ENCODE results near the gene ESPL1. TPM values are rescaled to one million over a fixed set of nuclear protein-coding genes. Genes with fewer than 3 reads are reported as not detected.

Gene ESPL1
- total RNA-seq, 1 experiment from 2014 or later, result 20.0 TPM

DNA sequence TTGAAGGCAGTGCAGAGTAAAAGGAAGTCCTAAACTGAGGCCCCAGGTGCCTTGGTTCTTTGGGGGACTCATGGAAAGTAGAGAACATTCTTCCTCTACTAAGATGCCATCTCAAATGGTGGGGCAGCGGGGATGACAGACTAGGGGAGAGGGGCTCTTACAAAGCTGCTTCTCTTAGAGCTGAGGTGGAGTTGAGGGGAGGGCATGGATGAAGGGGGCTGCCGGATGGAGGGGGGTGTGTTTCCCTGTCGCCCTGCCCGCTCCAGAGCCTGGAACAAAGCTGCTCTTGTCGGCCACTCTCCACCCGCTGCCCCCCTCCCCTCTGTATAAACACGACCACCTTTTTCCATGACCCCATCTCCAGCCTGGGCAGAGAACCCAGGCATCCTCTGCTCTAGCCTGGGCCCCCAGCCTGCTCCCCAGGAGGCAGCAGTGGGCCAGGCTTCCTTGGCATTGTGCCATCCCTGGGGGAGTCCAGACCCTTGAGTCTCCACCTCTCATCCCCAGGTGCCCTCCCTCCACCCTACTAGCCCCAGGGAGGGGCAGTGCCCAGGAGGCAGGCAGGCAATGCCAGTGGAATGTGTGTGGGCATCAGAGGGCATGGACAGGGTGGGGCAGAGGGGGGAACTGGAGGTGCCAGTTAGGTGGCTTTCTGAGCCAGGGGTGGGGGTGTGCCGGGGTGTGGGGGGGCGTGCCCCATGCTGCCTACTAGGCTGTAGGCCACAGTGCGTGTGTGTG is 37.8 kb upstream of the ESPL1 start:
- DNase-seq (ENCODE audit: low read depth), result no peak

DNA sequence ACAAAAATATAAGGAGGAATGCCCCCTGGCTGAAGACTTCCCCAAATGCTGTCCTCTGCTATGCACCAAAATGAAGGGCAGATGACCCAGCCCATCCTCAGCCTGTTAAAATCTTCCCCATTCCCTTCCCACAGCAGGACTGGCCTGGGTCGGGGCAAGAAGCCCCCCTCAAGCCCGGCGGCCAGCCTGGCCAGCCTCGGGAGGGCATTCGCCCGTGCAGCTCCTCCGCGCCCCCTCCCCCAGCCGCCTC is 36.5 kb upstream of the ESPL1 start:
- no peak for DNase-seq (ENCODE audit: low read depth)

DNA sequence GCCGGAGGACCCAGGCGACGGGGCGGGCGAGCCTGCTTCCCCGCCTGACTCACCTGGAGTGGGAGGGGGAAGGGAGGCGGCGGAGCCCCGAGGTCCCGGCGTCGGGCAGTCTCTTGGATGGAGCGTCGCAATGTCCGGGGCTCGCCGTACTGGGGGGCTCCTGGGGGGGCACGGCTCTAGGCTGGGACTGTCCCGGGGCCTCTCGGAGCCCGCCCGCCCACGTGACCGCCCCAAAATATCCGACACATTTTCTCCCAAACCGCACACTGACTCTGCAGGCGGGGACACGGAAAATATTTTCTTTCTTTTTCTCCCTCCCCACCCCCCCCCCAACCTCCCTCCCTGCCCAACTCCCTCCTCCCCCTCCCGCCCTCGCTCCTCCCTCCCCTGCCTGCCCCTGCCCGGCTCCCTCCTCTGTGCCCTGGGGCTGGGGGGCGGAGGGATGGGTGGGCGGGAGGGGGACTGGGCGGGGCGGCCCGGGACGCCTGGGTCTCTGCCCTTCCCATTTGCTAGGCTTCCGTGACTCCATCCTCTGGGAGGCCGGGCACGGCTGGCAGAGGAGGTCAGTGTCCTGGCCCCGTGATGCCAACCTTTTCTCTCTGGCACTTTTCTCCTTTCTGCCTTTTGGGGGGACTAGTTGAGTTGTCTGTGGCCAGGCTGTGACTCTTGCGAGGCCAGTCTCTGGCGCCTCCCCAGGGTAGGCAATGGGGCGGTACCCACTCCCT is 36.0 kb upstream of the ESPL1 start, which contains the start of gene RARG:
Gene RARG, minus strand, starts transcription at position 289 of the 725 bp plus-strand sequence. CDS start 4,664 bp downstream, outside the sequence.
- peak; percentile 61 for DNase-seq (ENCODE audit: low read depth)

DNA sequence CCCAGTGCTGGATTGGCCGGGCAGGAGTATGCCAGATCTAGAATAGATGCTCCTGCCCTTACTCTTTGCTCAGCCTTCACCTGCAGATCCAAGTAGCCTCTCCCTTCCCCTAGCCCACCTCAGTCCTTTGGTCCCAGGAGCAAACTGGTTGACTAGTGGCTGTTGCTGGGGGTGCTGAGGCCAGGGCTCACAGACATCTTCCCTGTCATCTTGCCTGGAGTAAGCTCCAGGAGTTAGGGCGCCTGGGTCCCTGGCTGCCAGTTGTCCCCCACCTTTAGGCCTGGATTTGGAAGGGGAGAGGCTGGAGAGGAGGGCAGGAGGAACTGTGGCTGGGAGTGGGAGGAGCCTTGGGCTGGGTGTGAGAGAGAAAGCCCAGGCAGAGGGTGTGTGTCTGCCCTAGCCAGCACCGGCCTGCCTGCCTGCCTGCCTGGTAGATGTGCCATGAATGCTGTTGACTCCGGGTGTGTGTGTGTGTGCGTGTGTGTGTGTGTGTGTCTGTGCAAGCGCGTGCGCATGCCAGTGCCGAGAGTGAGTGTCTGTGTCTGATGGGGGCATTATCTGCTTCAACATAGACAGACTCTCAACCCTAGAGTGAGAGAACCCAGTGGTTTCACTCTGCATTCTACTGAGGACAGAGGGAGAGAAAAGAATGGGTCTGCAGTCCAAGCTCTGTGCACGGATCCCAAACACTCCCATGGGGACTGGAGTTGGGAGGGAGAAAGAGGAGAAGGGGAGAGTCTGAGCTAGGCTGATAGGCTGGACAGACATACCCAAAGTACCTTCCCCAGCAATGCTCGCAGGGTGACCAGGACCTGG is 35.2 kb upstream of the ESPL1 start:
- DNase-seq (ENCODE audit: low read depth), result peak; percentile 37

DNA sequence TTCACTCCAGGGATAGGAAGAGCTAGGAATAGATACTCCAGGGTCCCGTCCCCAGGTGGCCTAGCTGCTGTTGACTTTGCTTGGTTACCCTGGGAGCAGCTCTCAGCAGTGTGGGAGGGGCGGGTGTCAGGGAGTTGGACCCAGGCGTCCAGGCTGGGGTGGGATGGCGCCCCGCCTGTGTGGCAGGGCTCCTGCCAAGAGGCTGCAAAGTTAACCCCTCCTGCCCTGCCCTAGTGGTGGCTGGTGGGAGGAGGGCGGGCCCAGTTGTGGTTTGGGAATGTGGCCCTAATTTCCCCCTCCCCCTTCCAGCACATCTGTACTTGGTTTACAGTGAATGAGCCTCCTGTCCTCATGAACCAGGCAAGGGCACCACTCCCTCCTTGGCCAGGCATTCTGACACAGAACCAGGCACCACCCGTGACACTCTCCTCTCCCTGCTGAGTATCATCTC is 34.4 kb upstream of the ESPL1 start:
- no peak for DNase-seq (ENCODE audit: low read depth)

DNA sequence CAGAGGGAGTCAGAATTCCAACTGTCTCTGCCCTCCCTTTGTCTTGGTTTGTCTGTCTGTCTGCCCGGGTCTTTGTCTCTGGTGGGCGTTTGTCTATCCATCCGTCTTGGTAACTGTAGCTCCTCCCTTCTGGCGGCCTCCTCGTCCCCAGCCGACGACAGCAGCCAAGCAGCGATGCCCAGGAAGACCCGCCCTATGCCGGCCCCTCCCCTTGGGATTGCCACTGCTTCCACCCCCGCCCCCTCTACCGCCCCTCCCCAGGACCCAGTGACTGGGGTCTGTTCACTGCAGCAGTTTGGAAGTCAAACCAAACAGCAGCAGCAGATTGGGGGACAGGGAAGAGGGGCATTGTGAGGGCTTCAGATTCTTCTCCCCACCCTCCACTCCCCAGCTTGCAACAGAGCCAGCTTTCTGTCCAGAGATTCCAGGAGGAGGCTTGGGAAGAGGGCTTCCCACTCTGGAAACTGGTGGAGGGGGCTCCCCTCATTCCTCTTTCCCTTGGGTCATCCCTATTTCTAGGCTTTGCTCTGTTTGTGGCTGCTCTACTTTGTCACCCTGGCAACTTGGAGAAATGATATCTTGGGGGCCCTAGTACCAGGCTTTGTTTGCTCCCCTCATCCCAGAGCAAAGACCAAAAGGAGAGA is 33.7 kb upstream of the ESPL1 start:
- DNase-seq (ENCODE audit: low read depth), result no peak

DNA sequence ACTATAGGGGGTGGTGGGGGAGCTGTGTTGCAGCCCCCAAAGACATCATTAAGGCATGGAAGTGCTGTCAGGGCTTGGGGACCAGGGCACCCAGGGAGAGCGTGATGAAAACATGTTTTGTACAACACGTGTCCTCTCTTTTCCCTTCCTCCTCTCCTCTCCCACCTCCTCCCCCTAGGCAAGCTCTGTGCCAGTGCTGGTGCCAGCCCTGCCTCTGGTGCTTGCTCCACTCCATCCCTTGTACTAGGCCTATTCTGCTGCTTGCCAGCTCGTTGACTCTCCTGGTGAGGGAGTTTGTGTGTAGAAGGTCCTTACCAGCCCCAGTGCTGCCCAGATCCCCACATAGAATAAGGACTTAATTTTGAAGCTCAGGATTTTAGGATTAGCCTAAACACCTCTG is 32.9 kb upstream of the ESPL1 start:
- no peak for DNase-seq (ENCODE audit: low read depth)

DNA sequence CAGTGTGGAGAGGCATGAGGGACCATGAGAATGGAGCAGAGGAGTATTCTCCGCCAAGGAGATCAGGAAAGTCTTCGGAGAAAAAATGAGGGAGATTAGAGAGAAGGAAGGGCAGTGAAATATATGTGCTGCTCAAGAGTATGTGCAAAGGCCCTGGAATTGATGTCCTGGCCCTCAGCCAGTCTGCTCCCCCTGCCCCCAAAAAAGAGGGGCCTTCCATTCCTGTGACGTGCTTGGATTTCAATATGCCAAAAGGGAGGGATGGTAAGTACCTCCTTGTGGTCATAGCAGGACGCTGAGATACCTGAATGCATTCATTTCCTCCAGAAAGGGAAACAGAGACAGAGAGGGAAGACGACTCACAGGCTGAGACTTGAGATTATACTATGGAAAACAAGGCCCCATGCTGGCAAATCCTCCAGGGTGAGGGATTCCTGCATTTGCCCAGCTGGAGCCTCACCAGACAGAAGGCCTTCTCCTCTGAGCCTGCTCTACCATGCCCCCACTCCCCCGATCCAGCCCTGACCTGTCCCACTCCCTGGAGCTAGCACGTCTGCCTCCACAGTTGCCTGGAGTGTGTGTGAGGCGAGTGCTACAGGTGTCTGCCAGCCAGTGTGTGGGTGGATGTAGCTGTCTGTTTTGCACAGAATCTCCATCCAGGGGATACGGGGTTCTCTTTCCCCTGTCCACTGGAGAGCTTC is 32.2 kb upstream of the ESPL1 start:
- DNase-seq (ENCODE audit: low read depth), result no peak

DNA sequence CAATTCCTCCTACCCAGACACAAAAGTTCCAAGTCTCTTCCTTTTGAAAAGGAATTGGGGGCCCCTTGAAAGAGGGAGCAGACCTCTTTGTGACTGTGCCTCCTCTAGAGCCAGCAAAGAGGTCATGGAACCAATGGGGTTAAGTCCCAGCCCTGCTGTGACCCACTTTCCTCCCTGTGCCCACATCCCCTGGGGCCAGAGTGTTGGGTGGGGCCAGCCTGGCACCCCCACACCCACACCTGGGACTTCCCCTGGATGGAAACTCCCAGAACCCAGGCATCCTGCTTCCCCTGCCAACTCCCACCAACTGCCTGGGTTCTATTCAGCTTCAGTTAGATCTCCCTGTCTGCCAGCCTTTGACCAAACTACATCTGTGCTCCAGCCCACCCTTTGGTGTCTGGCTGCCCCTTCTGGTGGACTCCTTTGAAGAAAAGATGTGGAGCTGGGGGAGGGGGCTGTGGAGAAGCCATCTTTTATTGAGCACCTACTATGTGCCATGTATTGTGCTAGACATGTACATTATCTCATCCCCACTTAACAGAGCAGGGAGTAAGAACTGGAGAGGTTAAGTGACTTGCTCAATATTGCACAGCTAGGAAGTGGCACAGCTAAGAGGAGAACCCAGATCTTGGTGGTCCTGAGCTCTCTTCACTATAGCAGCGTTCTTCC is 31.5 kb upstream of the ESPL1 start:
- DNase-seq (ENCODE audit: low read depth), result no peak

DNA sequence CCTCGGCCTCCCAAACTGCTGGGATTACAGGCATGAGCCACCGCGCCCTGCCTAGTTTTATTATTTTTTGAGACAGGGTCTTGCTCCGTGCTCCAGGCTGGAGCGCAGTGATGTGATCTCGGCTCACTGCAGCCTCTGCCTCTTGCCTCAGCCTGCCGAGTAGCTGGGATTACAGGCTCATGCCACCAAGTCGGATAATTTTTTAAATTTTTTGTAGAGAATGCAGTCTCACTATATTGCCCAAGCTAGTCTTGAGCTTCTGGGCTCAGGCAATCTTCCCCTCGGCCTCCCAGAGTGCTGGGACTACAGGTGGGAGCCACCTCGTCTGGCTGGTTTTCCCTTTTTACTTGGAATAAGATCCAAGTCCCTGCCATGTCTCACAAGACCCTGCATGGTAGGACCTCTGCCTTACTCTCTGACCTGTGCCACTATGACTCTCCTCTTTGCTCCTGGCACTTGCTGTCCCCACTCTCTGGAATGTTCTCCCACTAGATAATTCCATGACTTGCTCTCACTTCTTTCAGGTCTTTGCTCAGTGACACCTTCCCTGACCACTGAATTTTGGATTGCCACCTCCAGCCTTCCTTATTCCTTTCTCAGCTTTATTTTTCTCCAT is 28.3 kb upstream of the ESPL1 start:
- DNase-seq (ENCODE audit: low read depth), result no peak

DNA sequence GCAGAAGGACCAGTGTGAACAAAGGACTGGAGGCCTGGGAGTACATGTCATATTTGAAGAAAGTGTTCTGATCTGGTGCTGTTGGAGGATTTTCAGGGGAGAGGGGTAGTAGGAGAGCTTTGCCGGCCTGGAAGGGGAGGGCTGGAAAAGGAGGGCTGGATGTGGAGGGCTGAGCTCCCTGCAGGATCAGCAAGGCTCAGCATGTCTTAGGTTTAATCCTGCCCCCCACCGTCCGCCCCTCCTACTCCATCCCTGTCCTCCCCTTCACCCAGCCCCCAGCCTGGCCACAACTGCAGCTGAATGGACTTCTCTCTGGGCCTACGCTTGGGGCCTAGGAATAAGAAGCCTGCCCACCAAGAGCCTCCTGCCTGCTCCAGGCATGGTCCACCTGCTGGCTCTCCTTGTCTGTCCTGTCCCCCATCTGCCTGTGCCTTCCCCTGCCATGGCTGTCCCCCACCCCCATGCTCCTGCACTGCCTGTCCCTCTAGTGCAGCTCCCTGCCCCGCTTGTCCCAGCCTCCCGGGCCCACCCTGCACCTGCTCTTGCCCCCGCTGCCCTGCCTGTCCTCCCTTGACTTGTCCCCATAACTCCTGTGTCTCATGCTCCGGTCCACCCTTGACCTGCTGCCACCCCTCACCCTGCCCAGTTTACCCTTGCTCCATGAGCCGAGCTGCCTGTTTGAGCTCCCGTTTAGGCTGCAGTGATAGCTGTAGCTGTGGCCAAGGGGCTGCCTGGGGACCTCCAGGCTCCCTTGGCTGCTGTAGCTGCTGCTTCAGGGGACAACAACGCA is 26.3 kb upstream of the ESPL1 start:
- no peak for DNase-seq (ENCODE audit: low read depth)

DNA sequence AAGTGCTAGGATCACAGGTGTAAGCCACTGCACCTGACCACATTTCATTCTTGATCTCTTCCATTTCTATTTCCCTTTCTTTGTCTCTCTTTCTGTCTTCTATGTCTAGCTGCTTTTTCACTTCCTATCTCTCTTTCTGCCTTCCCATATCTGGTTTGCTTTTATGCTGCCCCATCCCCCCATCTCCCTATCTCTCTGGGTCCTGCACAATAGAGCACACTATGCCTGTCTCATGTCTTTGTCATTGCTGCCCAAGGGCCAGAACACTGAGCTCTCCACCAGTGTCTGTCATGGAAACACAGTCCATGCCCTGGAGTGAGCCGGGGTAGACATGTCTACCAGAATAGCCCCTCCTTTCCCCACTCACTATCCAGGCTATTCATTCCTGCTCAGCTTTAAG is 23.8 kb upstream of the ESPL1 start:
- no peak for DNase-seq (ENCODE audit: low read depth)

DNA sequence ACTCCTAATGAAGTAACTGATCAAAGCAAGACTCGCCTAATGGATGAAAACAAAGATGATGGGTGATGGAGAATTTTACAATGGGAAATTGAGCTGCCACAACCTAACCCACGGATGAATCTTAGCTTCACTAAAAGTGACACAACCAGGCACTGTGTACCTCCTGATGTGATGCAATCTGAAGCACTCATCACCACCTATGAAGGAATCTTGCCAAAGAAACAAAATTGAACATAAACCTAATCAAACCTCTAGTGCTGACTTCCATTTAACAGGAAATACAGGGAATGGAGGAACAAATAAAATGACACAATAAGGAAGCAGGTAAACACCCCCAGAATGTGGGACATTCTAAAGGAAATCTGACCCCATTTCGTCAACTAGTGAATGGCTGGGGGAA is 22.8 kb upstream of the ESPL1 start:
- DNase-seq (ENCODE audit: low read depth), result no peak

DNA sequence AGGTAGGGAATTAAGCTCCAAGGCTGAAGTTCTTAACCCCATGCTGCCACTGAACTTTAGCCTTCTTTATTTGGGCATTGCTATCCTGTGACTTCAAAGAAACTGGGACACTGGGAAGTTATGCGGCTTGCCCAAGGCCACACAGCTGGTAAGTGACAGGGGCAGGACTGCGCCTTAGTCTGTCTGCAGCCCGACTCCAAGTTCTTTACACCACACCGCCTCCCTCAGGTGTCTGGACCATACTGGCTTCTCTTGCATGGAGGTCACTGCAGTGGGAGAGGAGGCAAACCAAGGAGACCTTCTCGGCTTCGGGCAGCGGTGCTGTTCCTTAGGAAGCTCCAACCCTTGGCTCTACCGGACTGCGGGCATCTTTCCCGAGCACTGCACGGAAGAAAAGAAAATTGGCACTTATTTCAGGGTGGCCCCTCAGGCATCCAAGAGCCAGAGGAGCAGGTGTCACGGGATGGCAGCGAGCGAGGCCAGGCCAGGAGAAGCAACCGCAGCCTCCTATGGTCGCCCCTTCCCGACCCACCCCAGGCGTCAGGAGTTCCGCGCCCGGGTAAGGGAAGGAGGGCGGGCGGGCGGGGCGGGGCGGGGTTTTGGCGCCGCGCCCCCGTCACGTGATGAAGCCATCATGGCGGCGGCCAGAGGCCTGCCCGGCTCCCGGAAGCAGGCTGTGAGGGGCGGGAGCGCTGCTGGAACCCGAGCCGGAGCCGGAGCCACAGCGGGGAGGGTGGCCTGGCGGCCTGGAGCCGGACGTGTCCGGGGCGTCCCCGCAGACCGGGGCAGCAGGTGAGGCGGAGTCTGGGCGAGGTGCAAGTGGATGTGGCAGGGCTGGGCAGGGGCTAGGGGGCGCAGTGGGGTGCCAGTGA is 16.4 kb upstream of the ESPL1 start:
- peak; percentile 61 for DNase-seq (ENCODE audit: low read depth)

DNA sequence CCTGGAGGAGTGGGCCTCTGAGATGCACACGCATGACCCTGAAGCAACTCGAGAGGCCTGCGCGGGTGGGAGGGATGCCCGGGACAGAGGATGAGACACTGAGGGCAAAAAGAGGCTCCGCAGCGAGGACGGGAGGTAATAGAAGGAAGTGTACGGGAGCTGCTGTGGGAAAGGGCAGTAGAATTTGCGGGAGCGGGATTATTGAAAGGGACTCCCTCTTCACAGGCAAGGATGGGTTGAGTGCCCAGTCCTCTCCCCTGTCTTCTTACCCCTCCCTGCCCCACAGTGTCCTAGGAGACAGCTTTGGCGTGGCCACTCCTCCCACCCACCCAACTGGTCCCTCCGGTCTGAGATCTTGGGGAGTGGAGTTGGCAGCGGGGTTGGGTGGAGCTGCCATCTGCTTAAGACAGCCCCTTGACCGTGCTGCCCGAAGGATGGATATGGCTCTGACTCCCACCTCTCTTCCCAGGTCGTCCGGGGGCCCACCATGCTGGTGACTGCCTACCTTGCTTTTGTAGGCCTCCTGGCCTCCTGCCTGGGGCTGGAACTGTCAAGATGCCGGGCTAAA is 15.7 kb upstream of the ESPL1 start:
- DNase-seq (ENCODE audit: low read depth), result no peak

DNA sequence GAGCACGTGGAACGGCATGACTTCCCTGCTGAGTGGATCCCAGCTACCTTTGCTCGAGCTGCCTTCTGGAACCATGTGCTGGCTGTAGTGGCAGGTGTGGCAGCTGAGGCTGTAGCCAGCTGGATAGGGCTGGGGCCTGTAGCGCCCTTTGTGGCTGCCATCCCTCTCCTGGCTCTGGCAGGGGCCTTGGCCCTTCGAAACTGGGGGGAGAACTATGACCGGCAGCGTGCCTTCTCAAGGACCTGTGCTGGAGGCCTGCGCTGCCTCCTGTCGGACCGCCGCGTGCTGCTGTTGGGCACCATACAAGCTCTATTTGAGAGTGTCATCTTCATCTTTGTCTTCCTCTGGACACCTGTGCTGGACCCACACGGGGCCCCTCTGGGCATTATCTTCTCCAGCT is 14.8 kb upstream of the ESPL1 start:
- DNase-seq (ENCODE audit: low read depth), result no peak

DNA sequence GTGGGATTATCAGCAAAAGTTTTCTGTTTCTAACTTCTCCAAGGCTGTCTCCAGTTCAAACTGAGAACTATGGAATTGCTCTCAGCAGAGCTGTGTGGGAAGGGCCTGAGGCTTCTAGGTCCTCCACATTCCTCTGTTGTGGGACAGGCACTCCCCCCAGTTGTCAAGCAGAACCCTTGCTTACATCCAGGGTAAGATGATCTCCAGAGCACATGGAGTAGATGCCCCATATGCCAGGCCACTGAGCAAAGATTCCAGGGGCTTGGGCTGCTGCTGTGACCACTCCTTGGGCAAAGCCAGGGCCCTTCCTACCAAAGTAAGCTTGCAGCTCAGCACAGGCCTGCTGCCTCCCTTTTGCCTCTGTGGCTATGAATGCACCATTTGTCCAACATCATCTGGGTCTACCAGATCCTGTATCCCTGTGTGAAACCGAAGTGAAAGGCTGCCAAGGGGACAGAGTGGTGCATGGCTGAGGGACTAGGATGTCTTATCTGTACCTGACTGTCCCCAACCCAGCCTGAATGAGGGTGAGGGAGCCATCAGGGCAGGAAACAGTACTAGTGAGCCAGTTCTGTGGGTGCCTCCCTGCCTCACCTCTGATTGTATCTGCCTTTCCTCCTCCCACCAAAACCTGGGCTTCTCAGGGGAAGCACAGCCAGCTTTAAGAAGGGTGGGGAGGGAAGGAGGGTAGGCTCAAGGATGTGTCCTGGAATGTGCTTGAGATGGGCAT is 13.1 kb upstream of the ESPL1 start:
- DNase-seq (ENCODE audit: low read depth), result no peak
